RPMI8226 (cell line): ENCODE results near the gene GBP6.
"Not testable (repeated sequence)": the region's sequence is repeated elsewhere in the genome, so short reads cannot be mapped to it uniquely, and the experiment has no call there.

Source experiments
- DNase-seq: peaks from one replicate; pipeline ENCODE4 v3.0.0-alpha.2; 2015

The GBP6 gene

GRCh38 chr1:89369331-89369730 is 5.5 kb downstream of the GBP6 start:
- DNase-seq: no peak

GRCh38 chr1:89373810-89374209 is 10.0 kb downstream of the GBP6 start:
- not testable (repeated sequence) for DNase-seq

DNA sequence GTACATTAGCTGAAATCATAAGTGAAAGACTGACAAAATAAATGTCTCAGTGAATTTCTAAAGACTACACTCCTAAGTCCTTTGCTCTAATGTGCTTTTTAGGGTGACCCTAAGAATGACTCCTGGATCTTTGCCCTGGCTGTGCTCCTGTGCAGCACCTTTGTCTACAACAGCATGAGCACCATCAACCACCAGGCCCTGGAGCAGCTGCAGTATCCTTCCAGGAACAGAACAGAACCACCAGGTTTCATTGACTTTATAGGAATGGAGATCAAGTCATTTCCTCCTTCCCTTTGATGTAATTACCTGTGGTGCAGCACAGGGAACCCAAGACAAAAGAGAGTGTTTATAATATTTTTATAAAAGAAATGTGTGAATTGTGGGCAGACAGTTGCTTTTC is 14.1 kb downstream of the GBP6 start:
- no peak for DNase-seq

GRCh38 chr1:89381618-89382017 is 17.8 kb downstream of the GBP6 start:
- DNase-seq: no peak

GRCh38 chr1:89382479-89382878 is 18.6 kb downstream of the GBP6 start:
- DNase-seq: no peak

DNA sequence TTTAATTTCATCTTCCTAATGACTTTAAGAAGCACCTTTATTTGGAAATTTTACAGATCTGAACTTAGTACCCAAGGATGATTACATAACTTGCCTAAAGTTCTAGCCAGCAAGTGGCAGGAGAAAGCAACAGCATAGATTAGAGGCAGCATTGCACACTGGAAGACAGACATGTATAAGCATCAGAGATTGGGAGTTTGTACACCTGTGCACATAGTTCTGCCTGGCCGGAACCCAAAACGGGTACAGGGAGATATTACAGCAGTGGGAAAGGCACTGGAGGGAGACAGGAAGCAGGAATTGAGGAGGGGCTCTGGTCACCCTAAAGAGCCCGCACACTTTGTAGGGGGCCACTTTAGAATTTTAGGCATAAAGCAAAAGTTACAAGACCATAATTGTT is 19.3 kb downstream of the GBP6 start:
- no peak for DNase-seq

GRCh38 chr1:89390707-89391106 is 26.8 kb downstream of the GBP6 start:
- no peak for DNase-seq

- DNase-seq: no peak
Observed at GRCh38 chr1:89391686-89392085, 27.8 kb downstream of the GBP6 start.

- DNase-seq: no peak
Observed at GRCh38 chr1:89394851-89395250, 31.0 kb downstream of the GBP6 start.

GRCh38 chr1:89396902-89397301 is 33.0 kb downstream of the GBP6 start:
- DNase-seq: no peak

DNA sequence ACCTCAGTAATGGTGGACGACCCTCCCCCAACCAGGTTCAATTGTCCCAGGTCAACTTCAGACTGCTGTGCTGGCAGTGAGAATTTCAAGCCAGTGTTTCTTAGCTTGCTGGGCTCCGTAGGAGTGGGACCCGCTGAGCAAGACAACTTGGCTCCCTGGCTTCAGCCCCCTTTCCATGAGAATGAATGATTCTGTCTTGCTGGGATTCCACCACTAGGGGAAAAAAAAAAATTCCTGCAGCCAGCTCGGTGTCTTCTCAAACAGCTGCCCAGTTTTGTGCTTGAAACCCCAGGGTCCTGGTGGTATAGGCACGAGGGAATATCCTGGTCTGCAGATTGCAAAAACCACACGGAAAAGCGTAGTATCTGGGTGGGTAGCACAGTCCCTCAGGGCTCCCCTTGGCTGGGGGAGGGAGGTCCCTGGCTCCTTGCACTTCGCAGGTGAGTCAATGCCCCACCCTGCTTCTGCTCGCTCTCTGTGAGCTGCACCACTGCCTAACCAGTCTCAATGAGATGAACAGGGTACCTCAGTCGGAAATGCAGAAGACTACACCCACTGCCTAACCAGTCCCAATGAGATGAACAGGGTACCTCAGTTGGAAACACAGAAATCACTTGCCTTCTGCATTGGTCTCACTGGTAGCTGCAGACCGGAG is 41.5 kb downstream of the GBP6 start:
- no peak for DNase-seq

DNA sequence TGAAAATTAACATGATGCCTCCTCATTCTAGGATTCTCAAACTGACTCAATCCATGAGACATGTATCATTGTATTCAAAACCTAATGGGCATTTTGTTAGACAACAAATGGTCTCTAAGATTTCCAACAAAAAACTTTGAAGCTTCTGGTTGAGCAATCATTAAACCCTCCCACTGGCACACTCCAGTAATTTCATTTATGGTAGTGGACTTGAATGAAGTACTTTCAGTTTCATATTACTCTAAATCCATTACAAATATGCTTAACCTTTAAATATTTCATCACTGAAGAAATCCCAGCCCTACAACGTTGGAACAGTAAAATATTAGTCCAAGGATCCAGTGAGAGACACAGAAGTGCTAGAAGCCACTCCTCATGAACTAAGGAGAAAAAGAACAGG is 43.5 kb downstream of the GBP6 start:
- DNase-seq: no peak

DNA sequence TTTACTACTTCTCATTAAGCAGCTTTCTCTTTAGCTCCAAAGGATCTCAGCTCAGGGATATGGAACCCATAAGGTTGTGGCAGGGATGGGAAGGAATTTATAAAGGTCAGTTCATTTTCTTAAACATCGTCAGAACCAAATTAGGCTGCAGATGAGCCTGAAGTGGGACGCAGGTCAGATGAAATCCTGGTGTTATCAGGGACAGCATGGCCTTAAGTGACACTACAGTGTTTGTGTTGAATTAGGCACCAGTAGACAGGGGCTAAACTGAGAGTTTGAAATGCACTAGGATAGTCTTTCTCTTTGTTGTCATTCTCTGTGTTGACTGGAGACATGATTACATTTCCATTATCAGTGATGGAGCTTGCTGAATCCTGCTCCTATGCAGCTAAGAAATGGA is 43.9 kb downstream of the GBP6 start:
- not testable (repeated sequence) for DNase-seq

DNA sequence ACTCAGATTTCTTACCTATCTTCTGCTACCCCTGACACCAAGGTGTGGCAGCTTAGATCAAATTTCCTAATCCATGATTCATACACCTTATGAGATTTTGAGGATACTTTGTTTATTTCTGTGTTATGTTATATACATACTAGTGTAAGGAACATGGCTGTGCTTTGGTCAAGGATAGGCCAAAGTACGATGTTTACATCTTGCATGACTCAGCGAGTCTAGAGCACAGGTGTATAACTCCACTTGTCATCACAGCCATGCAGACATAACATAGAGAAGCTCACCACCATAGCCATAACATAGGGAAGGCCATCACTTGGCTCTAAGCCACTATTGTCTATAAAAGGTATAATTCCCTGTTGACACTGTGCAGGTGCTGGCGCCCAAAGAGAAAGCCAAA is 61.2 kb downstream of the GBP6 start:
- DNase-seq: peak; percentile 63

DNA sequence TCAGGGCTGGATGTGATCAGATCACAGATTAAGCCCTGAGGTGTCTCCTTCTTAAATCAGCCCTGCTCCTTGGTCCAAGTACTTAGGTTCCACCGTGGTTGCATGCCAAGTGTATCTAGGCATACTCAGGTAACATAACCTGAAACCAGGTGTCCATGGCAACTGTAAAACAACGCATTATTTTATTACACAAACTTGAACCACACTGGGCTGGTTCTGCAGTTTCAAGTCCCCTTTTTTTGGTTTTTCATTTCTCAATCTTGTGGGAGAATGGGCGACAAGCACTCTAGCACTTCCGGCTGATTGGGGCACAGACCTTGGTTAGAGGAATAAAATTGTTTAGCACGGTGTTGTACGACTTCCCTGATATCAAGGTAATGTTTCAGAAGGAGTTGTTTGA is 65.2 kb downstream of the GBP6 start:
- peak; percentile 74 for DNase-seq

- DNase-seq: not testable (repeated sequence)
Observed at GRCh38 chr1:89429681-89430080, 65.8 kb downstream of the GBP6 start.

DNA sequence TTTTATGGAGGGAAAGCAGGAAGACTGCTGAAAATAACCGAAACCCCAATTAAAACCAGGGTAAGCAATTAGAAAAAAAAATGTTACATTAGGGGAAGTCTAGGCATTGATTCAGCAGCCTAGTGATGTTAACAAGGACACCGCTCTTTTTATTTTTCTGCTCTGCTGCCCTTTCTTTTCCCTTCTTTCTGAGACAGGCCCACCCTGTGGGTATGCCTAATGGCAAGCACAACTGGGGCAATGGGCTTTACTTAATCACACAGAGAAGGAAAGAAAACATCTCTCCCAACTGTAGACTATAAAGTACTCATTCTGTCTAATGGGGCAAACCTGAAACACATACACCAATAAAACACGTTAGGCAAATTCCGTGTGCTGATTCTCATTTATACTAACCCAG is 69.6 kb downstream of the GBP6 start:
- no peak for DNase-seq

- DNase-seq: not testable (repeated sequence)
Observed at GRCh38 chr1:89434058-89434780, 70.4 kb downstream of the GBP6 start.
